ENCODE measurements around the gene ARHGAP8.

DNA sequence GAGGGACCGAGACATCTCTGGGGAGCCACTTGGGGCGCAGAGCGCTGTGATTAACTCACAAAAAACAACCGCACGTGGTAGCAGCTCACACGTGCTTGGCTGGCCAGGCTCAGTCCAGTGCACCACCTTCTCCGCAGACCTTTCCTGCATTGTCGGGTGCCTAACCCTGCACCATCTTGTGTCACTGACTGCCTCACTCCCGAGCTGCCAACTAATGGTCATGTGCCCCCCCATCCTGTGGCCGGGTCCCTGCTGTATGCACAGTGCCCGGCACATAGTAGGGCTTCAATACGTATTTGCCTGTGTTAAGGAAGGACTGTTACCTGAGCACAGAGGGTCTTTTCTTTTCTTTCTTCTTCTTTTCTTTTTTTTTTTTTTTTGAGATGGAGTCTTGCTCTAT, 71.9 kb downstream of the ARHGAP8 start:
- TF ChIP-seq, protein P1, sequence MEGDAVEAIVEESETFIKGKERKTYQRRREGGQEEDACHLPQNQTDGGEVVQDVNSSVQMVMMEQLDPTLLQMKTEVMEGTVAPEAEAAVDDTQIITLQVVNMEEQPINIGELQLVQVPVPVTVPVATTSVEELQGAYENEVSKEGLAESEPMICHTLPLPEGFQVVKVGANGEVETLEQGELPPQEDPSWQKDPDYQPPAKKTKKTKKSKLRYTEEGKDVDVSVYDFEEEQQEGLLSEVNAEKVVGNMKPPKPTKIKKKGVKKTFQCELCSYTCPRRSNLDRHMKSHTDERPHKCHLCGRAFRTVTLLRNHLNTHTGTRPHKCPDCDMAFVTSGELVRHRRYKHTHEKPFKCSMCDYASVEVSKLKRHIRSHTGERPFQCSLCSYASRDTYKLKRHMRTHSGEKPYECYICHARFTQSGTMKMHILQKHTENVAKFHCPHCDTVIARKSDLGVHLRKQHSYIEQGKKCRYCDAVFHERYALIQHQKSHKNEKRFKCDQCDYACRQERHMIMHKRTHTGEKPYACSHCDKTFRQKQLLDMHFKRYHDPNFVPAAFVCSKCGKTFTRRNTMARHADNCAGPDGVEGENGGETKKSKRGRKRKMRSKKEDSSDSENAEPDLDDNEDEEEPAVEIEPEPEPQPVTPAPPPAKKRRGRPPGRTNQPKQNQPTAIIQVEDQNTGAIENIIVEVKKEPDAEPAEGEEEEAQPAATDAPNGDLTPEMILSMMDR (IDR thresholded peaks at IDR 0.05) = no peak
- no peak for TF ChIP-seq POLR2A (IDR thresholded peaks at IDR 0.05)
